ENCODE data around the gene SAV1.
"Not testable (repeated sequence)": the region's sequence is repeated elsewhere in the genome, so short reads cannot be mapped to it uniquely, and the experiment has no call there.

The SAV1 gene

DNA sequence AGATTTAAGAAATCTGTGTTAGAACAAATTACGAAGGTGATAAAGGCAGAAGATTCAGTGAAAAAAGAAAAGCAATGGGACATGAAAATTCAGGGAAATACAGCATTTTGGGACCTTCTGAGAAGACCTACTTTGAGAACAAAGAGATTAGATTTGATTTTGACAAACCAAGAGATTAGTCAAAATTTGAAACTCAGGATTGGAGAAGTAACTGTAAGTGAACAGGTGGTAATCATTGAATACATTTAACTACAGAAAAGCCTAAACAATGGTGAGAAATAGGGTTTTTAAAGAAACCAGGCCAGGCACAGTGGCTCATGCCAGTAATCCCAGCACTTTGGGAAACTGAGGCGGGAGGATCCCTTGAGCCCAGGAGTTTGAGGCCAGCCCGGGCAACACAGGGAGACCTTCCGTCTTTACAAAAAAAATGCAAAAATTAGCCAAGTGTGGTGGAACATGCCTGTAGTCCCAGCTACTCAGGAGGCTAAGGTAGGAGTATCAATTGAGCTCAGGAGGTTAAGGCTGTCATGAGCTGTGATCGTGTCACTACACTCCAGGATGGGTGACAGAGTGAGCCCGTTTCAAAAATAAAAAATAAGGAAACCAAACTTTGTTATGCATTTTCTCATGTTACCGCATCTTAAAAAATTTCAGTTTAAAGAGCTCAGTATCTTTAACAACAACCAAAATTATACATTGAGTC, 8.9 kb upstream of the SAV1 start:
- H3K27ac Mint-ChIP-seq: peak overlapping the region in 1 of 2 donors; percentile 0
- ATAC-seq (replicated peaks): no peak
- no peaks in the 10 kb centered on the region for H3K27me3 Mint-ChIP-seq
- DNase-seq: no peak
- H3K36me3 Mint-ChIP-seq (ENCODE audit: insufficient read depth): no peaks in the 10 kb centered on the region
- H3K4me1 Mint-ChIP-seq (ENCODE audit: low read depth in 2 of 2): peaks cover 0 to 4% of the 10 kb centered on the region in 2 donors
- H3K9me3 Mint-ChIP-seq: no peaks in the 10 kb centered on the region
- H3K4me3 Mint-ChIP-seq: no peak overlapping the region

DNA sequence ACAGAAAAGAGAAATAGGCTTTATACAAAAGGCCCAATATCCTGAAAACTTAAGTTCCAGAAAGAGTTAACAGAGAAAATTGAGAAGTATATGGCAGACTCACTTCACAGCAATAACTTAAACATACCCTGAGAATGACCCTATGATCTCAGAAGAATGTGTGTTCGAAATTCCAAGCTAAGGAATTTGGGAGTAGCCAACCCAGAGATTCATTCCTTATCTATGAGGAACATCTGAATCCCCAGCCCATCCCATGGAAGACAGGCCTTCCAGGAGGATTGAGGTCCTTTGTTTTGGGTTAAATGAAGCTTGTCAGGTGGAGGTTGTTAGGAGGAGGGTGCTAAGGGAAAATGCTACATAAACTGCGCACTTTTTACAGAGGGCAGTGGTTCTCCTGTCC, 7.5 kb upstream of the SAV1 start:
- ATAC-seq (replicated peaks) (no peak), DNase-seq (no peak)
- H3K9me3 Mint-ChIP-seq: no peaks in the 10 kb centered on the region
- peaks cover 0 to 4% of the 10 kb centered on the region in 2 donors for H3K4me1 Mint-ChIP-seq (ENCODE audit: low read depth in 2 of 2)
- no peaks in the 10 kb centered on the region for H3K36me3 Mint-ChIP-seq (ENCODE audit: insufficient read depth)
- H3K27me3 Mint-ChIP-seq: no peaks in the 10 kb centered on the region
- H3K27ac Mint-ChIP-seq: no peak overlapping the region
- H3K4me3 Mint-ChIP-seq: no peak overlapping the region

DNA sequence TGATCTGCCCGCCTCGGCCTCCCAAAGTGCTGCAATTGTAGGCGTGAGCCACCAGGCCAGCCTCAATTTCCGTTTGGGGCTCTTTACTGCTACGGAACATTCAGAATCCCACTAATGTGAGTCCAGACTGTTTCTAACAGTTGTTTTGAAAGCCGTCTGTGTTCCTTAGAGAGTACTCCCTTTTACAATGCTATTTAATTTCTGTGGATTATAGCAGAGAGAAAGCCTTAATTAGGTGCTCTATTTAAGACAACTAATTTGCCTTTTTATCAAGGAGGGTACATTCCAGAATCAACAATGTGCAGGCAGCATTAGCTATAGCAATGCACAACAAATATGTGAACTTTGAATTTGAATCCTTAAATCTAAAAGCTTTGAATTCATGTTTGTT, 2.8 kb upstream of the SAV1 start:
- Mint-ChIP-seq H3K27me3 (no peaks in the 10 kb centered on the region), H3K9me3 (no peaks in the 10 kb centered on the region), H3K4me3 (no peak overlapping the region), H3K4me1 (ENCODE audit: low read depth in 2 of 2) (peaks cover 3 to 15% of the 10 kb centered on the region in 2 donors), H3K36me3 (ENCODE audit: insufficient read depth) (no peaks in the 10 kb centered on the region), H3K27ac (no peak overlapping the region)
- no peak for DNase-seq
- ATAC-seq (replicated peaks): no peak

DNA sequence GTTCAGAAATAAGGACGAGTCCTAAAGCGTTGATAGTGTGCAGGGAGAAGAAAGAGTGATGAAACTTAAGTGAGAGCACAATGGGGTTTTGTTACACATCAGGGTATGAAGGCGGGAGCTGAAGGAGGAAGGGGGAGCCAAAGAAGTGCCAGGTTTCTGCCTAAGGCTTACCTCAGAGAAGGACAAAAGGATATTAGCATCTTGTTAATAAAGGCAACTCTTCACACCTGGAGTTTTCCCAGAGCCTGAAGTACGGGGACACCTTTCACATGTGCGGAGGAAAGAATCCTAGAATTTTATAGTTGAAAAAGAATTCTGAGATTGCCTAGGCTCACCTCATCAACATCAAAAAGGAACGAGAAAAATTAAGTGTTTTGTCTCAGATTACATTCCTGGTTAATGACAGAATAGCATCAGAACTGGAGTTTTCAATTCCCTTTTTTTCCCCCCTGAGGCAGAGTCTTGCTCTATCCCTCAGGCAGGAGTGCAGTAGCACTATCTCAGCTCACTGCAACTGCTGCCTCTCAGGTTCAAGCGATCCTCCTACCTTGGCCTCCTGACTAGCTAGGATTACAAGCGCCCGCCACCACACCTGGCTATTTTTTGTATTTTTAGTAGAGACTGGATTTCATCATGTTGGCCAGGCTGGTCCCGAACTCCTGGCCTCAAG, 2.2 kb upstream of the SAV1 start:
- H3K27me3 Mint-ChIP-seq: no peaks in the 10 kb centered on the region
- peaks cover 3 to 15% of the 10 kb centered on the region in 2 donors for H3K4me1 Mint-ChIP-seq (ENCODE audit: low read depth in 2 of 2)
- no peaks in the 10 kb centered on the region for H3K36me3 Mint-ChIP-seq (ENCODE audit: insufficient read depth)
- DNase-seq (no peak), ATAC-seq (replicated peaks) (no peak)
- no peak overlapping the region for H3K27ac Mint-ChIP-seq
- H3K9me3 Mint-ChIP-seq: no peaks in the 10 kb centered on the region
- H3K4me3 Mint-ChIP-seq: no peak overlapping the region

GRCh38 chr14:50669441-50669986, 1.4 kb upstream of the SAV1 start:
- H3K36me3 Mint-ChIP-seq (ENCODE audit: insufficient read depth): no peaks in the 10 kb centered on the region
- H3K4me1 Mint-ChIP-seq (ENCODE audit: low read depth in 2 of 2): peaks cover 3 to 15% of the 10 kb centered on the region in 2 donors
- no peaks in the 10 kb centered on the region for H3K27me3 Mint-ChIP-seq
- DNase-seq: no peak
- no peak overlapping the region for H3K4me3 Mint-ChIP-seq
- ATAC-seq (replicated peaks): no peak
- H3K27ac Mint-ChIP-seq: no peak overlapping the region
- no peaks in the 10 kb centered on the region for H3K9me3 Mint-ChIP-seq

DNA sequence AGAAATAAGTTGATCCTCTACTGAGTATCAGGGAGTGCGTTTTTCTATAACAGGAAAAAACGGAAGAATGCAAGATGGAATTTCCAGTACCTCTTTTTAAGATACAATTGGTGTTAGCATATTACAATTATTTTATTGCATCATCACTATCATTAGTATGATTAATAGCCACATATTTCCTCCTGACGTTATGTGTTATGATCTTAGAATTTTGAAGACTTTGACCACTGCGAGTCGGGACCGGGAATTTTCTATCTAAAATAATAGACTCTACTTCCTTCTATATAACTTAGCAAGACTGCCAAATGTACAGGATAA, 679 bp upstream of the SAV1 start:
- no peak overlapping the region for H3K27ac Mint-ChIP-seq
- H3K4me3 Mint-ChIP-seq: no peak overlapping the region
- H3K27me3 Mint-ChIP-seq: no peaks in the 10 kb centered on the region
- H3K9me3 Mint-ChIP-seq: no peaks in the 10 kb centered on the region
- DNase-seq: no peak
- no peak for ATAC-seq (replicated peaks)
- peaks cover 3 to 17% of the 10 kb centered on the region in 2 donors for H3K4me1 Mint-ChIP-seq (ENCODE audit: low read depth in 2 of 2)
- H3K36me3 Mint-ChIP-seq (ENCODE audit: insufficient read depth): no peaks in the 10 kb centered on the region

DNA sequence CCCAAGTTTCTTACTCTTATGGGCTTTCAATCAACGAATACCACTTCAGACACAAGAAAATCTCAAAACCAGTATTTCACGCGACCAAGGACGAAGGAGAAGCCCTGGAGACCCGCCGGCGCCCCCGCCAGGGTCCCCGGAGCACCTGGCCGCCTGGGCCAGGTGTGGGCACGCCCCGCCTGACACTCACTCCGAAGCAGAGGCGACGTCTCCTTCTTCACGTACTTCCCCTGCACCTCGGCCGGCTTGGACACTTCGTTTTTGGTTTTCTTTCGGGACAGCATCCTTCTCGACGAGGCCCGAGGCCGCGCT, 466 bp downstream of the SAV1 start:
- Mint-ChIP-seq H3K4me1 (ENCODE audit: low read depth in 2 of 2) (peaks cover 3 to 24% of the 10 kb centered on the region in 2 donors), H3K9me3 (no peaks in the 10 kb centered on the region), H3K27me3 (no peaks in the 10 kb centered on the region), H3K4me3 (no peak overlapping the region), H3K27ac (no peak overlapping the region), H3K36me3 (ENCODE audit: insufficient read depth) (no peaks in the 10 kb centered on the region)
- DNase-seq (peak in 1 of 3 experiments; percentile 15), ATAC-seq (replicated peaks) (peak; percentile 58)

- Mint-ChIP-seq H3K4me3 (no peak overlapping the region), H3K27ac (no peak overlapping the region), H3K36me3 (ENCODE audit: insufficient read depth) (no peaks in the 10 kb centered on the region), H3K27me3 (no peaks in the 10 kb centered on the region), H3K9me3 (no peaks in the 10 kb centered on the region), H3K4me1 (ENCODE audit: low read depth in 2 of 2) (peaks cover 3 to 24% of the 10 kb centered on the region in 2 donors)
- DNase-seq (peak; percentile 3 to 47 (median 16)), ATAC-seq (replicated peaks) (peak; percentile 64)
These were observed 1.1 kb downstream of the SAV1 start for GRCh38 chr14:50666772-50667683.

- peaks cover 7 to 32% of the 10 kb centered on the region in 2 donors for H3K4me1 Mint-ChIP-seq (ENCODE audit: low read depth in 2 of 2)
- not testable (repeated sequence) for H3K27ac Mint-ChIP-seq; H3K36me3 Mint-ChIP-seq (ENCODE audit: insufficient read depth); H3K9me3 Mint-ChIP-seq; DNase-seq; H3K27me3 Mint-ChIP-seq; H3K4me3 Mint-ChIP-seq; ATAC-seq (replicated peaks)
These were observed 2.8 kb downstream of the SAV1 start for GRCh38 chr14:50665300-50665699.

GRCh38 chr14:50664579-50664978, 3.5 kb downstream of the SAV1 start:
- peaks cover 7 to 32% of the 10 kb centered on the region in 2 donors for H3K4me1 Mint-ChIP-seq (ENCODE audit: low read depth in 2 of 2)

DNA sequence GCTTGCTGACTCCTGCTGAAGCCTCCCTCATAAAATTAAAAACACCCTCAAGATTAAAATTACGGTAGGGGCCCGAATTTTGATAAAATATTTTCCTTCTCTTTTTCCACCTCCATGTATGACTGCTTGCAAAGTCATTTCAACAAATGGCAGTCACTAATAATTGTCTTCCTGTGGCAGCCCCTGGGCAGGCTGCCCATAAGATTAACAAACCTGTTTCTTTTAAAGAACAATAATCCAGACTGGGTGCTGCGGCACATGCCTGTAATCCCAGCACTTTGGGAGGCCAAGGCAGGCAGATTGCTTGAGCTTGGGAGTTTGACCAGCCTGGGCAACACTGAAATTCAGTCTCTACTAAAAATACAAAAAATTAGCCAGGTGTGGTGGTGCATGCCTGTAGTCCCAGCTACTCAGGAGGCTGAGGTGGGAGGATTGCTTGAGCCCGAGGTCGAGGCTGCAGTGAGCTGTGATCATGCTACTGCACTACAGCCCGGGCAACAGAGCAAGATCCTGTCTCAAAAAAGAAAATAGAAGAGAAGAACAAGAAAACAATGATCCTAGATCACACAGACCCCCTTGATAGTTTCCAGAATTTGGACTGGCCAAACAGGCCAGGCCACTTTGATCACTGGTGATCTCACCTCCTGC, 8.7 kb downstream of the SAV1 start:
- Mint-ChIP-seq H3K9me3 (no peaks in the 10 kb centered on the region), H3K4me3 (no peak overlapping the region), H3K36me3 (ENCODE audit: insufficient read depth) (peaks cover 6% of the 10 kb centered on the region), H3K4me1 (ENCODE audit: low read depth in 2 of 2) (peaks cover 6 to 25% of the 10 kb centered on the region in 2 donors), H3K27me3 (no peaks in the 10 kb centered on the region), H3K27ac (peak overlapping the region in 1 of 2 donors; percentile 26)
- no peak for ATAC-seq (replicated peaks)
- no peak for DNase-seq

More at GRCh38 chr14:50664579-50664978, 3.5 kb downstream of the SAV1 start:
- not testable (repeated sequence) for H3K27me3 Mint-ChIP-seq; H3K9me3 Mint-ChIP-seq; H3K36me3 Mint-ChIP-seq (ENCODE audit: insufficient read depth); H3K27ac Mint-ChIP-seq; DNase-seq; ATAC-seq (replicated peaks); H3K4me3 Mint-ChIP-seq

DNA sequence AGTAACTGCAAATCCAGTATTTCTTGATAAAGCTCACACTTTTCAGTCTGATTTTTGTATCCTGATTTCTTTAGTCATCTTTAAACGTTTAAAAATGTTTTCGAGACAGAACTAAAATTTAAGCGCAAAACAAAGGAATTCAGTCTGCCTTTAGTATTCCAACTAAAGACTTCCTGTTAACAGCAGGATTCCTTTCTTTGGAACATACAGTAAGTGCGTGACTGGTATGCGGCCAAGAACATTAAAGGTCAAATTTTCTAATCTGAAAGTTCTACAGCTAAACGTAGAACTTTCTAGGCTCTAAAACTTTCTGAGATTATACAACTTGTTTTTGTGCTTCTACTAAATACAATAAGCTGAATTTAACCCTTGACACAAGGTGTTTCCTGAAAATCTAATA, 9.9 kb downstream of the SAV1 start:
- H3K9me3 Mint-ChIP-seq: no peaks in the 10 kb centered on the region
- H3K27me3 Mint-ChIP-seq: no peaks in the 10 kb centered on the region
- no peak overlapping the region for H3K27ac Mint-ChIP-seq
- DNase-seq (no peak), ATAC-seq (replicated peaks) (no peak)
- H3K4me3 Mint-ChIP-seq: no peak overlapping the region
- peaks cover 6 to 22% of the 10 kb centered on the region in 2 donors for H3K4me1 Mint-ChIP-seq (ENCODE audit: low read depth in 2 of 2)
- H3K36me3 Mint-ChIP-seq (ENCODE audit: insufficient read depth): peaks cover 6% of the 10 kb centered on the region

DNA sequence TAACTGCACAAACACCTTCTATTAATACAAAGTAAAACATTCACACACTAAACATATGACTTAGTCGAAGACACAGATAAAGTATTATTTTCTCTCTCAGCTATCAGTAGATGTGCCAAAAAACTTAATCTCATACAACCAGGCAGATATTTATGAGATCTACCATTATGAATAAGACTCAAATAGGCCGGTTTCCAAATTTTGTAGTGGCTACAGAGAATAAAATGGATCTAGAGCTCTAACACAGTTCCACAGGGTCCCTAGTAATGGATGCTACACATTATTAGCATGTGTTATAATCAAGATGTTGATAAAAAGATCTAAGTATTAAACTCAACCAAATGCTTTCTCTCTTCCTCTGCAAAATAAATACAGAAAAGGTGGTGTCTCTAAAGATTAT, 10.4 kb downstream of the SAV1 start:
- H3K36me3 Mint-ChIP-seq (ENCODE audit: insufficient read depth): peaks cover 6% of the 10 kb centered on the region
- H3K9me3 Mint-ChIP-seq: no peaks in the 10 kb centered on the region

More for the DNA sequence above, 10.4 kb downstream of the SAV1 start:
- H3K27me3 Mint-ChIP-seq: no peaks in the 10 kb centered on the region
- DNase-seq (no peak), ATAC-seq (replicated peaks) (no peak)
- H3K4me3 Mint-ChIP-seq: no peak overlapping the region
- H3K4me1 Mint-ChIP-seq (ENCODE audit: low read depth in 2 of 2): peaks cover 6 to 19% of the 10 kb centered on the region in 2 donors
- H3K27ac Mint-ChIP-seq: no peak overlapping the region
